ENCODE results near the gene NR2C2AP.

NR2C2AP gene

GRCh38 chr19:19155495-19156219 is 47.6 kb downstream of the NR2C2AP start:
- Histone ChIP-seq H3K9ac (ENCODE audit: low read length in 5 of 5) (no peak overlapping the region), H3K9me3 (ENCODE audit: control insufficient read depth in 5 of 5, low read length in 5 of 5) (peaks cover 0 to 4% (median 3%) of the 10 kb centered on the region in 5 donors), H3K4me3 (ENCODE audit: low read depth in 1 of 5, low read length in 5 of 5) (no peak overlapping the region), H3K4me1 (ENCODE audit: control insufficient read depth in 5 of 5, insufficient read depth in 5 of 5, low read length in 5 of 5) (no peaks in the 10 kb centered on the region), H3K36me3 (ENCODE audit: control insufficient read depth in 5 of 5, insufficient read depth in 5 of 5, low read length in 5 of 5) (peaks cover 0 to 7% (median 2%) of the 10 kb centered on the region in 5 donors), H3K27me3 (ENCODE audit: control insufficient read depth in 5 of 5, insufficient read depth in 4 of 5, low read length in 5 of 5) (no peaks in the 10 kb centered on the region), H3K27ac (ENCODE audit: low read depth, low read length) (no peak overlapping the region)

- no peaks in the 10 kb centered on the region for H3K27me3 ChIP-seq (ENCODE audit: control insufficient read depth in 5 of 5, insufficient read depth in 4 of 5, low read length in 5 of 5)
- H3K9ac ChIP-seq (ENCODE audit: low read length in 5 of 5) = no peak overlapping the region
- peaks cover 0 to 4% (median 3%) of the 10 kb centered on the region in 5 donors for H3K9me3 ChIP-seq (ENCODE audit: control insufficient read depth in 5 of 5, low read length in 5 of 5)
- no peaks in the 10 kb centered on the region for H3K4me1 ChIP-seq (ENCODE audit: control insufficient read depth in 5 of 5, insufficient read depth in 5 of 5, low read length in 5 of 5)
- no peak overlapping the region for H3K4me3 ChIP-seq (ENCODE audit: low read depth in 1 of 5, low read length in 5 of 5)
- no peak overlapping the region for H3K27ac ChIP-seq (ENCODE audit: low read depth, low read length)
- peaks cover 0 to 7% (median 2%) of the 10 kb centered on the region in 5 donors for H3K36me3 ChIP-seq (ENCODE audit: control insufficient read depth in 5 of 5, insufficient read depth in 5 of 5, low read length in 5 of 5)
Observed at GRCh38 chr19:19154768-19155494, 48.3 kb downstream of the NR2C2AP start.

GRCh38 chr19:19152668-19153384 is 50.4 kb downstream of the NR2C2AP start:
- Histone ChIP-seq H3K4me3 (ENCODE audit: low read depth in 1 of 5, low read length in 5 of 5) (no peak overlapping the region), H3K9me3 (ENCODE audit: control insufficient read depth in 5 of 5, low read length in 5 of 5) (peaks cover 0 to 4% (median 3%) of the 10 kb centered on the region in 5 donors), H3K27me3 (ENCODE audit: control insufficient read depth in 5 of 5, insufficient read depth in 4 of 5, low read length in 5 of 5) (no peaks in the 10 kb centered on the region), H3K36me3 (ENCODE audit: control insufficient read depth in 5 of 5, insufficient read depth in 5 of 5, low read length in 5 of 5) (peaks cover 0 to 21% (median 13%) of the 10 kb centered on the region in 5 donors), H3K9ac (ENCODE audit: low read length in 5 of 5) (no peak overlapping the region), H3K27ac (ENCODE audit: low read depth, low read length) (no peak overlapping the region), H3K4me1 (ENCODE audit: control insufficient read depth in 5 of 5, insufficient read depth in 5 of 5, low read length in 5 of 5) (no peaks in the 10 kb centered on the region)

GRCh38 chr19:19151418-19151817 is 51.8 kb downstream of the NR2C2AP start:
- Histone ChIP-seq H3K4me3 (ENCODE audit: low read depth in 1 of 5, low read length in 5 of 5) (no peak overlapping the region), H3K36me3 (ENCODE audit: control insufficient read depth in 5 of 5, insufficient read depth in 5 of 5, low read length in 5 of 5) (peaks cover 0 to 31% (median 25%) of the 10 kb centered on the region in 5 donors), H3K9ac (ENCODE audit: low read length in 5 of 5) (no peak overlapping the region), H3K9me3 (ENCODE audit: control insufficient read depth in 5 of 5, low read length in 5 of 5) (peaks cover 0 to 4% (median 3%) of the 10 kb centered on the region in 5 donors), H3K27me3 (ENCODE audit: control insufficient read depth in 5 of 5, insufficient read depth in 4 of 5, low read length in 5 of 5) (no peaks in the 10 kb centered on the region), H3K4me1 (ENCODE audit: control insufficient read depth in 5 of 5, insufficient read depth in 5 of 5, low read length in 5 of 5) (no peaks in the 10 kb centered on the region), H3K27ac (ENCODE audit: low read depth, low read length) (no peak overlapping the region)
